GM18519 (cell line): Measurements from ENCODE around the gene BNC2.
"Not testable (repeated sequence)": the region's sequence is repeated elsewhere in the genome, so short reads cannot be mapped to it uniquely, and the experiment has no call there.

ENCODE experiments used
- ATAC-seq: cut with Tn5 transposase; IDR thresholded peaks from one replicate; pipeline ENCODE4 v1.9.1; 2021; ENCODE audit warnings: mild to moderate bottlenecking, moderate library complexity; ENCODE audit not compliant: unreplicated experiment, low FRiP score

Gene BNC2

DNA sequence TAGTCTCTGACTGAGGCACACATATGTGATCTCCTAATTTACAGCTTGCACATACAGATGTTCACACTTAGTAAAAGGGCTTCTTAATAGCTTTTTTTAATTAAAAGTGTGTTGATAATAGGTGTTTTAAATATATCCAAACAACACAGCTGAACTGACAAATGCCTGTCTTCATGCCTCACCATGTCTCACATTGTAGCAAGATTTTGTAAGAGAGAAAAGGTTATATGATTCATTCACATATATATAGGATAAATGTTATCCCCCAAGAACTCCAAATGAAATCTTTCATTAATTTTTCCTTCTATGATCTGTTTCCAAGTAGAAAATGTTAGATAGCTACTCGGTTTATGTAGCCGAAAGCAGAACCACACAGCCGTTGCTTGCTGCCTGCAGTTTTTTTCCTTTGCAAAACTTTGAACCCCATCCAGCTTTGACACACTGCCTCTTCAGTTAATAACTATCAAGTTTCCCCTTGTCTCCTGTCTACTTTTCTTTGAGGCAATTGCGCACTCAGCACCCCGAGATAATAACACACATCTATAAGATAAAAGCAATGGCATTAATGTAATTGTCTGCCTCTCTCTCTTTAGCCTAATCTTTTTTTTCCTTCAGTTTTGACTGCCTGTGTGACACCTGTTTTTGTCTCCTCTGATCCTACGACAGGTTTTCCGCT is 299.2 kb downstream of the BNC2 start:
- ATAC-seq, result no peak

DNA sequence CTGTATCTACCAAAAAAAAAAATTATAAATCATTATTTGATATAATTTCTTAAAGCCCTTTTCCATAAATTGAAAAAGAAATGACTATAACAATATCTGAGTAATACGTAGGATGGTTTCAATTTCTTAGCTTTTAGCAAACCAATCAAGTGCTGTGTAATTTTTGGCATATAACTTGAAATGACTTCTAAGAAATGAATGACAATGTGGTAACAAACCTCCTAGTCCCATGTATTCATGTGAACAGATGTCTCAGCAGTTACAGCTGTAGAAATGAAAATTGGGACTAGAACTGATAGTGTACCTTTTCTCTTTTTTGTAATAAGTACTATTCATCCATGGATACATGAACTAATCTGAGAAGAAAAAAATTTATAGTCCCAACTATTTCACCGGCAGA is 307.0 kb downstream of the BNC2 start:
- no peak for ATAC-seq

DNA sequence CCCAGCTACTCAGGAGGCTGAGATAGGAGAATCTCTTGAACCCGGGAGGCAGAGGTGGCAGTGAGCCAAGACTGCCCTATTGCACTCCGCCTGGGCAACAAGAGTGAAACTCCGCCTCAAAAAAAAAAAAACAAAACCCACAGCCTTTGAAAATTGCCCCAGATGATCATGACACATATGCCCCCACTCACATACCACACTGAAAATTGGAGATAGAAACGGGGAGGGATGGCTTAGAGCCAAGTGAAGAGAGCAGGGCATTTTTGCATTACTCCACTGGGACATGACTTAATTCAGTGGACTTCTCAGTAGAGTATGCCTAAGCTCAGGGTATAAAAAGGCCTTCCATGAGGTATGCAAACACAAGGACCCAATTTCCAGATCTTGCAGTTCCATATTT is 309.3 kb downstream of the BNC2 start:
- no peak for ATAC-seq

DNA sequence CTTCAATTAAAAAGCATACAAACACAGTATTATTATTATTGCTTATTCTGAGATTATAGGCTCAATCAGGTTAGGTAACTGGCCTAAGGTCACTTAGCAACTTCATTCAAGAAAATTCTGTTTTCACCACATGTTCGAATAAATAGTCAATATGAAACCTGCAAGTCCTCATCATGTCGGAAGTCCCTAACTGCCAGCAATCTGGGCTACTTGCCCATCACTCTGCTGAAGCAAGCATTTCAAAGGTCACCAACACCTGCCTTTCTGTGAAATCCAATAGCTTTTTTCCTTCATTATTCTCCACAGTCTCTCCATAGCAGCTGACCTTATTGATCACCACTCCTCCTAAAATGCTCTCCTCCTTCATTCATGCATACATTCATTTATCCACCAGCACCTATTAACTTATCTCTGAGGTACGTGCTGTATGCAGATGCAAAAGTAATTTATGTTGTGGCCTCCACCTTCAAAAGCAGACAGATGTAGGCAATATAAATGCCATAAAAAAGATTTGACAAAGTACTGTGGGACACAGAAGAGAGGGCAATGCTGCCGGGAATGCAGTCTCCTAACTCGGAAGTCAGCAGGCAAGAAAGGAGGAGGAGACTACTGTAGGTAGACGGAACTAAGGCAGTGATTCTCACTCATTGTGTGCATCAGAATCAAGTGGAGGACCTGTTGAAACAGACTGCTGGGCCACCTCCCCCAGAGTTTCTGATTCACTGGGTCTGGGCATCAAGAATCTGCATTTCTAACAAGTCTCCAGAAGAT is 310.9 kb downstream of the BNC2 start:
- no peak for ATAC-seq

DNA sequence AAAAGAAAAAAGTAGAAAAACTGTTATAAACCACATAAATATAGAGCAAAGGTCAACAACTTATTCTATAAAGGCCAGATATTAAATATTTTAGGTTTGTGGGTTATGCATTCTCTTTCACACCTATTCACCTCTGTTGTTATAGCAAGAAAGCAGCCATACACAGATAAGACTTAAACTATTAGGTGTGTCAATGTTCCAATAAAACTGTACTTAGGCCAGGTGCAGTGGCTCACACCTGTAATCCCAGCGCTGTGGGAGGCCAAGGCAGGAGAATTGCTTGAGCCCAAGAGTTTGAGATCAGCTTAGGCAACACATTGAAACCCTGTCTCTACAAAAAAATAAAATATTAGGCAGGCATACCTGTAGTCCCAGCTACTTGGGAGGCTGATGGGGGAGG is 314.7 kb downstream of the BNC2 start:
- no peak for ATAC-seq

DNA sequence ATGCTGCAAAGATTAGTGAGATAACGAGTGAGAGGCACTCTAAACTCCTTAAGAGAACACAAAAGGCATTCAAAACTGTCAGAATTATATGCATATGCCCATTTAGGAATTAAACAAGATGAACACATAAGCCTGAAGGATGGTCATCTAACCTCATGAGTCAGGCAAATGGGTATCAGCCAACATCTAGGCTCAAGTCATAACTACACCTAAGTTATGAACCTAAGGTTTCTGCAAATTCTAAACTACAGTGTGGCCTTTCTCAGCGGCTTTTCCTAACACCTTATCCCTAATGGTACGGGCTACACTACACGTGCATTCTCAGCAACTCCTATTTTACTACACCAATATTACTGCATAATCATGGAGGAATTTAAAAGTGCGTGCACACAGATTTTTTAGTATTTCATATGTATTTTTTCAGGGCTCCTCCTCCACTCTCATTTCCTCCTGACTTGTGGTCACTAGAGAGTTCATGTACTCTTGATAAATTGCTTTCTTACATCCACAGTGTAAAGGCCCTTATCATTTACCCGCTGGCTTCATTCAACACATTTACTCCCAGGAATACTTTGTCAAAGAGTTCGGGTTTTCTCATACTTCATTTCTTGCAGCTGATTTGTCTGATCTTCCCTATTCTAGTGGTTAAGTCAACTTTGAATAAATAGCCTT is 316.5 kb downstream of the BNC2 start:
- no peak for ATAC-seq

DNA sequence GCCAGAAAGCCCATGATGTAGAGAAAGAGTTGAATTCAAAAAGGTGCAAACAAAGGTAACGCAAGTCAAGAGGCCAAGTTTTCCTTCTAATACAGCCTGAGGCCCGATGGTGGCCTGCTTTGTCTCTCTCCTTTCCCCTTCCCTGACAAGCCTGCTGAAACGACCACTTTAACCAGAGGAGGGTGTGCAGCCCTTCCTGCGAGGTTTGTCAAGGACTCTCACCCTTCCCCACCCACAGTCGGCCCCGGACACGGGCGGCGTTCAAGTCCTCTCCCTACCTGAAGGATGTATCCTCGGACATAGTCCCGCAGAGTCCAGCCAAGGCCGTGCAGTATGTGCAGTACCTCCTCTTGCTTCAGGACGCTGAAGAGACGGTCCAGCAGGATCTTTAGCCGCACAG is 318.2 kb downstream of the BNC2 start:
- no peak for ATAC-seq

DNA sequence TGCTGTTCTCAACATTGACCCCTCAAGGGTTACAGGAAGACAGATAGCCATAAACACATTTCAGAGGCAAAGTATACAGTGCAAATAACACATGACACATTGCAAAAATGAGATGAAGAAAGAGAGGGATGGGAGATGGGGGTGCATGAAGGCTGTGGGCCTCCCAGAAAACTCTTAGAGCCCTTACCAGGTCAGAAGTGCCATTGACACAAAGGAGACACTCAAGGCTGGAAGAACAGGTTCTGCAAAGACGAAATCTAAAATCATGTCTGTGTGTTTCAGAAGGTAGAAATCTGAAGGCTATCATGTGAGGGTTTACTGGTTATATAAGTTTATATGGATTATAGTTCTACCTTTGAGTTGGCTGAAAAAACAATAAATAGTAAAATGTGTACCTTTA is 318.8 kb downstream of the BNC2 start:
- no peak for ATAC-seq

DNA sequence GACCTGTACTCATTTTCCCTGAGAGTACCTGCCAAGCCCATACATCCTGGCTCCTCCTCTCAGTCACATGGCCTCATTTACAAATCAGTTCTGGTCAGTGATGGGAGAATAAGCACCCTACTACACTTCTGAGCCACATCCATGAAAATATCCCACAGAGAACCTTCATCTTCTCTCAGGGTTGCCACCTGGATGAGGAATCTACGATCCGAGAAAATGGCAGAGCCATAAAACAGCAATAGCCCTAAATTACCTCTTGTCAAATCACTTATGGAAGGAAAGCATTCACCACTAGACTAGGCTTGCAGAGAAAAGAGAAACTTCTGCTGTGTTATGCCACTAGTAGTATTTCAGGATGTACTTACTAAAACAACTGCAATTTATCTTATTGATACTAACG is 324.8 kb downstream of the BNC2 start:
- no peak for ATAC-seq

DNA sequence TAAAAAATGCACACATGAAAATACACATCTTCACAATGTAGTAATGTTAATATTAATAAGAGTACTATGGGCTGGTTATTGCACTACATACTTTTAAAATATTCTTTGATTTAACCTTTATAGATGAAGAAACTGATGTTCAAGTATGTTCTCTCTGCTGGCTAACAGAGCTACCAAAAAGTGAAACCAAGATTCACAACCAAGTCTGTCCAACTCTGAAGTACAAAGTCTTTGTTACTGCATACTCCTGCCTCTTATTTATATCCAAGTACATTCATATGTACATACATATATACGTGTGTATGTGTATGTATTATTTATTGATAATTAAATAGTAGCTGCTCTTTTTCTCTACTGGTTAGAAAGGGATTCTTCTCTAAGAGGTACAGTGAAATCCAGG is 325.6 kb downstream of the BNC2 start:
- ATAC-seq, result no peak

DNA sequence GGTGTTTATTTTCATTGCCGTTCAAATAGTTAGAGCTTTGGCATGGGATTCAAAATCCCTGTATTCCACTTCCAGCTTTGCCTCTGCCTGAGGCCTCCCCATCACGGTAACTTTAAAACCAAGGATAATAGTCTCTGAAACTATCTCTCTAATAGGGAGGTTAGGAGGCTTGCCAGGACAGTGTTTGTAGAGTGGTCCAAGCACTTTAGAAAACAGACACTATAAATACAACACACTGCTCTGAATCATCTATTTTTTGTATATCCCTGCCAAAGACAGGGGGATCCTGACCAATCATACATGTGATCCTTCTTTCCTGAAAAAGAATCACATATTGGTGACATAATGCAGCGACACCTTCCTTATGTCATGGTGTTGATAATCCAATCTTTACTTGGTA is 326.8 kb downstream of the BNC2 start:
- no peak for ATAC-seq

DNA sequence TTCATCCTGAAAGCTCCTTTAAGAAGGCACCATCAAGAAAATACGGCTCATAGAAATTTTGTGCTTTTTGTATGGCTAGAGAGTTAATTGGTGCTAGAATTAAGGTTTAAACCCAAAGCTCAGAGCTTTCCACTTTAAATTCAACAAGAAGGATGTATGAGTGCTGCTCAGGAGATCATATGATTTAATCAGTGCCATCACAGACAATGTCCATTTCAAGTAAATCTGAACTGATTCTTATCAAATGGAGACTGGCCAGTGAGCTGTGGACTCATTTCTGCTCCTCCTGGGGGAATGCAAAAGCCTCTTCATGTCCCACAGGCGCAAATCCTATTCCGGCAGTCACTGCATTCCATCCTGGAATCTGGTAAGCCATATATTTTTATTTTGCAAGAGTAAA is 327.2 kb downstream of the BNC2 start:
- no peak for ATAC-seq

DNA sequence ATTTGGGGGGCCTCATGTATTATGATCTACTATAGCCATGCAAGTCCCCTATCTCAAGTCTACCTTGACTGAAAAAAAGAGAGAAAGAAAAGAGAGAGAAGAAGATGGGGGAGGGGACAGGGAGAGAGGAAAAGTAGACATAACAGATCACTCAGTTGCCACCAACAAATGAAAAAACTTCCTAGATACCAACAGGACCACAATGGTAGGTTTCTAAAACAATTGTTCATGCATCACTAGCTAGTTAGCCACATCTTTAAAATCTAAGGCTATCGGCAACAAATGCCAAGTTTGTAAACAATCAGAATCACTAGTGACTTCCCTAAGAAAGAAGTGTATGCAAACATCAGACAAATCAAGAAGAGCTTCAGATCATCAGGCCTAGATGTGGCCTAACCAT is 328.2 kb downstream of the BNC2 start:
- ATAC-seq, result no peak

DNA sequence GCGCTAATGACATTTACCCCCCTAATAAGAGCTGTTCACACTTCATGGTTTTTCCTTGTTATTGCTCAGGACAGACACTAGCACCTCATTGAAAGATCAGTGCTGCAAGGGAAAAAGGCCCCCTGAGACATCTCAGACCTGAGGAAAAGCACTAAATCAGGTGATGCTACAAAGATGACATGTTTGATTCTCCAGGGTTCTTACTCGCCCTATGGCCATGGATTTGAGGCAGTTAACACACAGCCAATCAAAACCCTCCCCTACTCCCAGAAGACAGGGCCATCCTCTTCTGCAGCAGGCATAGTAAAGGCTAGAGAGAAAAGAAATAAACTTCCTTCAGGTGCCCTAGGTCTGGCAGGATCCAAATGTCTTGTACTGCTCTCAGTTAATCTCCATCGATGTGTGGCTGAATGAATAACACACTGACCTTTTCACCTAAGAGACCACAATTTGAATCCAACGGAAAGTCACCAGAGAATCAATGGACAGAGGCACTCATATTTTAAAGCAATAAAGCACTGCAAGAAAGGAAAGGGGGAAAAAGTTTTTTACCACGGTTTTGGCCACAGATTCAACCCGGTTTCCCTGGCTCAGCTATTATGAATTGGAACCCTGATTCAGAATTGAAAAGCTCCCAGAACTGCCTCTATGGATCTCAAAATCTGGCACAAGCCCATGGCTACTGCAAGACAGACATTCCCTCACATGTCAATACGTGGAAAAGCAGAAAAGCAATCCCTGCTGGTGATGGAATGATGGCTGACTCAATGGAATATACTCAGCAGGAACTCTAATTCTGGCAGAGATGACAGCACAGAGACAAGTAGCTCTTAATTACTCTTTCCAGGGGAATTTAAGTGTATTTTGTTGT is 329.5 kb downstream of the BNC2 start:
- no peak for ATAC-seq

DNA sequence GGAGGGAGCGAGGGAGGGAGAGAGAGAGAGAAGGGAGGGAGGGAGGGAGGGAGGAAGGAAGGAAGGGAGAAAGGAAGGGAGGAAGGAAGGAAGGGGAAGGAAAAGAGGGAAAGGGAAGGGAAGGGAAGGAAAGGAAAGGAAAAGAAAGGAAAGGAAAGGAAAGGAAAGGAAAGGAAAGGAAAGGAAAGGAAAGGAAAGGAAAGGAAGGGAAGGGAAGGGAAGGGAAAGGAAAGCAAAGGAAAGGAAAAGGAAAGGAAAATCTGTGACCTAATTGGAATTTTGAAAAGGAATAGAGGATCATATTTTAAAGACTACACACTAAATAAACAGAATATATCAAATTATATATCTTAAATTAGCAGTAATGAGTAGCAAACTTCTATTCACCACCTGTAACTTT is 330.8 kb downstream of the BNC2 start:
- not testable (repeated sequence) for ATAC-seq

DNA sequence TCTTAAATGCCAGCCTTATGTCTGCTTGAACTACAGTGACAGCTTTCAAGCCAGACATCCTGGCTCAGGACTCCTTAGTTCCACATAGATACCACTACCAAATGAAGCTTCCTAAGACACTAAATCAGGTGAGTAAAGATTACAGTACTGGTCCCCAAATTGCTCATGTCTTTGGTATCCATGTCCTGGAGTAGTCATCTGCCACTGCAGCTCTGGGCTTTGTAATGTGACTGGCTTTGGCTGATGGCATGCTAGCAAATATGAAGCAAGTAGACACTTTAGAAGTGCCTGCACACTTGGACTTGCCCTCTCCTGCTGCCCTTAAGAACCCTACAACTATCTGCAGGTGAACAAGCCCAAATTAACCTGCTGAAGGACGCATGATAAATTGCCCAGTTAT is 334.9 kb downstream of the BNC2 start:
- no peak for ATAC-seq

DNA sequence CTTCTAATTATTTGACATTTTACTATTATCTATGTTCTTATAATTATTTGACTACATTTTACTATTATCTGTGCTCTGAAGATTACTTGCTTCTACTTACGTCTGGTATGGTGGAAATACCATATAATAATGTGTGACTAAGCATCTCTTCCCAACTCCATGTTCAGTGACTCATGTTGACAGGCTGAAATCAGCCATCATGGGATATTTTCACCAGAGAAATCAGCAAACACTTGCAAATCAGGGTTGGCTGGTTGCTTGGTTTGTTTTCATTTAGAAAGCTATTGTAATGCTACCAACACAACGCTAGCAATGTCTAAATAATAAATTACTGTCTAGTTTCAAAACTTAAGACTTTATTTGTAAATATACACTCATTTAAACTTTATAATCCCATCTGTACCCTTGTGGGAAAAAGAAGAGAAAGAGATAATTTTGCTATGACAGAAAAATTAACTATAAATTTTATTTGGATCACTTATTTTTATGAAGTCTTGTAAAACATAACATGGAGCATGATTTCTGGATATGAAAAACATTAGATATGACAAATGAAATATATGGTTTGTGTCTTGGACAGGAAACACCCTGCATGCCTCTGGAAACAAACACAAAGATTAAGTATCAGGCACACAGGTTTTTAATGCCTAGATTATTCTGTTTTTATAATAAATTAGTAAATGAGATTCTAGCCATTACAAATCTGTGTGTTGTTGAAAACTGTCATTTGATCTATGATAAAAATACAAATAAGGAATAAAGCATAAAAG is 337.6 kb downstream of the BNC2 start:
- ATAC-seq, result no peak

DNA sequence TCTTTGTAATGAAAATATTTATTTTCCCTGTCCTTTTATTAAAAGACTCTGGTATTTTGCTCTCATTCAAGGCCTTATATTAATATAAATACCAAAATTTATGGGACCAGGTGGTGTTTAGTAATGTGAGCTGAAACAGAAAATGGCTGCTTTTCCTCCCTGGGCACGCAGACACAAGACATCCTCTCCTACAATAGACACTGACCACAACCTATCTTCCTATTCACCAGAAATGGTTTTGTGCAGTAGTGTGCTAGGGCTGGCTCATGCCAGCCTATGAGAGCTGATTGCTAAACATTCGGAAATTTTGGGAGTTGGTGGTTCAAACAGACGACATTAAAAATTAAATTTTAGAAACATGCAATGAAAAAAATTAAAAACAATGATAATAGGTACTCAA is 338.2 kb downstream of the BNC2 start:
- no peak for ATAC-seq

DNA sequence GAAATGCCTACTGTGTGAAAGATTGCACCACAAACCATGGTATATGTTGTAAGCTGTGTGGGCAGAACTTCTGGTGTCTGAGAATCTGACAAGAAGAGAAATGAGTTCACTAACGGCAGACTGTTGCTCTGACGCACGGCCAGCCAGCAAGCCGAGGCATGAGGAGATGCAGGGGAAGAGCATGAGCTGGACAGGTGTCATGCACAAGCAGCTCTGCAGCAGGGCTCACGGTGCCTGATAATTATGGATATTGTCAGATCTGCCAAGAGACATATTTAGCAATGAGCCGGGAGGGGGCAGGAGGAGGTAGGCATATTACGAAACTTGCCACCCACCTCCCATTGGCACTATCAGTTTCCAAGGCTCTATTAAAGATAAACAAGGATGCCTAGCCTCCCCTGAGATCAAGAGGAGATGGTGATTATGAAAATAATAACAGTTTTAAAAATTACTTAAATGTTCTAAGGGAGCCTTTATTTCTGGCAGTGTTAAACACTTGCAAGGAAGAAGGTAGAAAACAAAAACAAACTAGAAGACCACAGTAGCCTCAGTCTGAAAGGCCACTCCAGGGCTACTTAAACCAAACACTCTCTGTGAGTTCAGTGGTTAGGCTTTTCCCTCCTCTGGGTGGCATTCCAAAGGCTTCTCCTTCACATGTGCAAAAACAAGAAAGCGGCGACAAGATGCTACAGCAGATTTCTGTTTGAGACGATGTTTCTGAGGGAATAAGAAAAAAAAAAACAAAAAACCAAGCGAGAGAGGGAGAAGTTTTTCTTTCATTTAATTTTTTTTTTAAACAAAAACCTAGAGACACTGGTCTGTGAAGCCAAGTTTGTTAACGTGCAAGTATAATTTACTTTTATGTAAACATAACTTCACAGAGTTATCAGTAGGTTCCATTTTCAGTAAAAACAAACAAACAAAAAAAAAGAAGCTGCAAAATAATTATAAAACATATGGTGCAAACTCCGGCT is 339.5 kb downstream of the BNC2 start:
- no peak for ATAC-seq
